Loucy (cell line): ENCODE results near the gene WBP11.
"Not testable (repeated sequence)": the region's sequence is repeated elsewhere in the genome, so short reads cannot be mapped to it uniquely, and the experiment has no call there.

Experiments
- EZH2phosphoT487 ChIP-seq: fragments of 200-600 bp; IDR thresholded peaks from 2 replicates; pipeline ENCODE4 v1.6.1; 2018; ENCODE audit warnings: antibody characterized with exemption, mild to moderate bottlenecking, moderate library complexity, borderline replicate concordance
- TF ChIP-seq, protein P1 (sequence below): fragments of 200-600 bp; sonication (generic); conservative IDR thresholded peaks from 2 replicates; pipeline ENCODE4 v1.5.1; 2014; ENCODE audit warnings: mild to moderate bottlenecking, antibody characterized with exemption, low read length

- TF ChIP-seq, protein P1, sequence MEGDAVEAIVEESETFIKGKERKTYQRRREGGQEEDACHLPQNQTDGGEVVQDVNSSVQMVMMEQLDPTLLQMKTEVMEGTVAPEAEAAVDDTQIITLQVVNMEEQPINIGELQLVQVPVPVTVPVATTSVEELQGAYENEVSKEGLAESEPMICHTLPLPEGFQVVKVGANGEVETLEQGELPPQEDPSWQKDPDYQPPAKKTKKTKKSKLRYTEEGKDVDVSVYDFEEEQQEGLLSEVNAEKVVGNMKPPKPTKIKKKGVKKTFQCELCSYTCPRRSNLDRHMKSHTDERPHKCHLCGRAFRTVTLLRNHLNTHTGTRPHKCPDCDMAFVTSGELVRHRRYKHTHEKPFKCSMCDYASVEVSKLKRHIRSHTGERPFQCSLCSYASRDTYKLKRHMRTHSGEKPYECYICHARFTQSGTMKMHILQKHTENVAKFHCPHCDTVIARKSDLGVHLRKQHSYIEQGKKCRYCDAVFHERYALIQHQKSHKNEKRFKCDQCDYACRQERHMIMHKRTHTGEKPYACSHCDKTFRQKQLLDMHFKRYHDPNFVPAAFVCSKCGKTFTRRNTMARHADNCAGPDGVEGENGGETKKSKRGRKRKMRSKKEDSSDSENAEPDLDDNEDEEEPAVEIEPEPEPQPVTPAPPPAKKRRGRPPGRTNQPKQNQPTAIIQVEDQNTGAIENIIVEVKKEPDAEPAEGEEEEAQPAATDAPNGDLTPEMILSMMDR = not testable (repeated sequence)
- not testable (repeated sequence) for TF ChIP-seq EZH2phosphoT487
Measured at GRCh38 chr12:14759711-14760280, 43.5 kb downstream of the WBP11 start.
